ENCODE data around the gene BCAS1.

BCAS1 gene

DNA sequence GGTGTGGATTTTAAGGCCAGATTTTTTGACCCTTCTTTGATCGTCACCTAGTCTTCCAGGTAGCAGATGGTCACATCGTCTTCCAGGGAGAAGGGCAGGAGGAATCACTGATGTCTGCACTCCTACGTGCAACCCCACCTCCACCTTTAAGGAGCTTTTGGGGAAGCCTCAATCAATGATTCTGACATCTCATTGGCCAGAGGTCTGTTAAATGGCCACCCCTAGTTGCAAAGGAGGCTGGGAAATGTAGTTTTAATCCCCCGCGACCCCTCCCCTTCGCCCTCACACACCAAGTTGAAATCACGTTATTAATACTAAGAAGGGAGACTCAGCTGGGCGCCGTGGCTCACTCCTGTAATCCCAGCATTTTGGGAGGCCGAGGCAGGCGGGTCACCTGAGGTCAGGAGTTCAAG lies 151.4 kb downstream of the BCAS1 start:
- no peaks in the 10 kb centered on the region for H3K9me3 ChIP-seq (ENCODE audit: control insufficient read depth, insufficient read depth, low read depth, low read length)
- H3K4me1 ChIP-seq (ENCODE audit: control insufficient read depth, insufficient read depth, low read length) = 0 out of 2 replicates have a peak, but pooled peaks cover 5% of the 10 kb centered on the region
- no peaks in the 10 kb centered on the region for H3K36me3 ChIP-seq (ENCODE audit: control insufficient read depth in 2 of 2, insufficient read depth in 1 of 2, low read length in 2 of 2)
- no peak overlapping the region for H3K27ac ChIP-seq (ENCODE audit: extremely low read depth, low read depth, low read length)
- POLR2A ChIA-PET = no interaction called here
- no peak overlapping the region for H3K4me3 ChIP-seq (ENCODE audit: low read depth, low read length)
- TF ChIP-seq, protein P1, sequence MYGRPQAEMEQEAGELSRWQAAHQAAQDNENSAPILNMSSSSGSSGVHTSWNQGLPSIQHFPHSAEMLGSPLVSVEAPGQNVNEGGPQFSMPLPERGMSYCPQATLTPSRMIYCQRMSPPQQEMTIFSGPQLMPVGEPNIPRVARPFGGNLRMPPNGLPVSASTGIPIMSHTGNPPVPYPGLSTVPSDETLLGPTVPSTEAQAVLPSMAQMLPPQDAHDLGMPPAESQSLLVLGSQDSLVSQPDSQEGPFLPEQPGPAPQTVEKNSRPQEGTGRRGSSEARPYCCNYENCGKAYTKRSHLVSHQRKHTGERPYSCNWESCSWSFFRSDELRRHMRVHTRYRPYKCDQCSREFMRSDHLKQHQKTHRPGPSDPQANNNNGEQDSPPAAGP (tag by site-specific recombination; IDR thresholded peaks at IDR 0.05) = no peak
- peak; percentile 96 for TF ChIP-seq ZBTB17 (tag by site-specific recombination; IDR thresholded peaks at IDR 0.05)
- peak; percentile 47 for TF ChIP-seq ZNF335 (tag by site-specific recombination; conservative IDR thresholded peaks at IDR 0.05)
- TF ChIP-seq SP3 (tag by site-specific recombination; IDR thresholded peaks at IDR 0.05) = 0 out of 2 replicates have a peak, but pooled peaks have one; percentile 8
- no peak for TF ChIP-seq ZNF791 (tag by site-specific recombination; IDR thresholded peaks at IDR 0.05)
- no peak for TF ChIP-seq ZNF624 (tag by site-specific recombination; IDR thresholded peaks at IDR 0.05)
- no peak for TF ChIP-seq HOXA7 (CRISPR knock-in tag; IDR thresholded peaks at IDR 0.05; ENCODE audit: borderline replicate concordance)
- TF ChIP-seq, protein P2, sequence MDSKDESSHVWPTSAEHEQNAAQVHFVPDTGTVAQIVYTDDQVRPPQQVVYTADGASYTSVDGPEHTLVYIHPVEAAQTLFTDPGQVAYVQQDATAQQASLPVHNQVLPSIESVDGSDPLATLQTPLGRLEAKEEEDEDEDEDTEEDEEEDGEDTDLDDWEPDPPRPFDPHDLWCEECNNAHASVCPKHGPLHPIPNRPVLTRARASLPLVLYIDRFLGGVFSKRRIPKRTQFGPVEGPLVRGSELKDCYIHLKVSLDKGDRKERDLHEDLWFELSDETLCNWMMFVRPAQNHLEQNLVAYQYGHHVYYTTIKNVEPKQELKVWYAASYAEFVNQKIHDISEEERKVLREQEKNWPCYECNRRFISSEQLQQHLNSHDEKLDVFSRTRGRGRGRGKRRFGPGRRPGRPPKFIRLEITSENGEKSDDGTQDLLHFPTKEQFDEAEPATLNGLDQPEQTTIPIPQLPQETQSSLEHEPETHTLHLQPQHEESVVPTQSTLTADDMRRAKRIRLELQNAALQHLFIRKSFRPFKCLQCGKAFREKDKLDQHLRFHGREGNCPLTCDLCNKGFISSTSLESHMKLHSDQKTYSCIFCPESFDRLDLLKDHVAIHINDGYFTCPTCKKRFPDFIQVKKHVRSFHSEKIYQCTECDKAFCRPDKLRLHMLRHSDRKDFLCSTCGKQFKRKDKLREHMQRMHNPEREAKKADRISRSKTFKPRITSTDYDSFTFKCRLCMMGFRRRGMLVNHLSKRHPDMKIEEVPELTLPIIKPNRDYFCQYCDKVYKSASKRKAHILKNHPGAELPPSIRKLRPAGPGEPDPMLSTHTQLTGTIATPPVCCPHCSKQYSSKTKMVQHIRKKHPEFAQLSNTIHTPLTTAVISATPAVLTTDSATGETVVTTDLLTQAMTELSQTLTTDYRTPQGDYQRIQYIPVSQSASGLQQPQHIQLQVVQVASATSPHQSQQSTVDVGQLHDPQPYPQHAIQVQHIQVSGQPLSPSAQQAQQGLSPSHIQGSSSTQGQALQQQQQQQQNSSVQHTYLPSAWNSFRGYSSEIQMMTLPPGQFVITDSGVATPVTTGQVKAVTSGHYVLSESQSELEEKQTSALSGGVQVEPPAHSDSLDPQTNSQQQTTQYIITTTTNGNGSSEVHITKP (tag by site-specific recombination; IDR thresholded peaks at IDR 0.05) = peak; percentile 75
- TF ChIP-seq, protein P3, sequence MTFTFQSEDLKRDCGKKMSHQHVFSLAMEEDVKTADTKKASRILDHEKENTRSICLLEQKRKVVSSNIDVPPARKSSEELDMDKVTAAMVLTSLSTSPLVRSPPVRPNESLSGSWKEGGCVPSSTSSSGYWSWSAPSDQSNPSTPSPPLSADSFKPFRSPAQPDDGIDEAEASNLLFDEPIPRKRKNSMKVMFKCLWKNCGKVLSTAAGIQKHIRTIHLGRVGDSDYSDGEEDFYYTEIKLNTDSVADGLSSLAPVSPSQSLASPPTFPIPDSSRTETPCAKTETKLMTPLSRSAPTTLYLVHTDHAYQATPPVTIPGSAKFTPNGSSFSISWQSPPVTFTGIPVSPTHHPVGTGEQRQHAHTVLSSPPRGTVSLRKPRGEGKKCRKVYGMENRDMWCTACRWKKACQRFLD (tag by site-specific recombination; IDR thresholded peaks at IDR 0.05) = no peak
- TF ChIP-seq, protein P4, sequence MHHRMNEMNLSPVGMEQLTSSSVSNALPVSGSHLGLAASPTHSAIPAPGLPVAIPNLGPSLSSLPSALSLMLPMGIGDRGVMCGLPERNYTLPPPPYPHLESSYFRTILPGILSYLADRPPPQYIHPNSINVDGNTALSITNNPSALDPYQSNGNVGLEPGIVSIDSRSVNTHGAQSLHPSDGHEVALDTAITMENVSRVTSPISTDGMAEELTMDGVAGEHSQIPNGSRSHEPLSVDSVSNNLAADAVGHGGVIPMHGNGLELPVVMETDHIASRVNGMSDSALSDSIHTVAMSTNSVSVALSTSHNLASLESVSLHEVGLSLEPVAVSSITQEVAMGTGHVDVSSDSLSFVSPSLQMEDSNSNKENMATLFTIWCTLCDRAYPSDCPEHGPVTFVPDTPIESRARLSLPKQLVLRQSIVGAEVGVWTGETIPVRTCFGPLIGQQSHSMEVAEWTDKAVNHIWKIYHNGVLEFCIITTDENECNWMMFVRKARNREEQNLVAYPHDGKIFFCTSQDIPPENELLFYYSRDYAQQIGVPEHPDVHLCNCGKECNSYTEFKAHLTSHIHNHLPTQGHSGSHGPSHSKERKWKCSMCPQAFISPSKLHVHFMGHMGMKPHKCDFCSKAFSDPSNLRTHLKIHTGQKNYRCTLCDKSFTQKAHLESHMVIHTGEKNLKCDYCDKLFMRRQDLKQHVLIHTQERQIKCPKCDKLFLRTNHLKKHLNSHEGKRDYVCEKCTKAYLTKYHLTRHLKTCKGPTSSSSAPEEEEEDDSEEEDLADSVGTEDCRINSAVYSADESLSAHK (tag by site-specific recombination; IDR thresholded peaks at IDR 0.05) = no peak
- TF ChIP-seq ZNF473 (tag by site-specific recombination; IDR thresholded peaks at IDR 0.05) = no peak
- TF ChIP-seq, protein P5, sequence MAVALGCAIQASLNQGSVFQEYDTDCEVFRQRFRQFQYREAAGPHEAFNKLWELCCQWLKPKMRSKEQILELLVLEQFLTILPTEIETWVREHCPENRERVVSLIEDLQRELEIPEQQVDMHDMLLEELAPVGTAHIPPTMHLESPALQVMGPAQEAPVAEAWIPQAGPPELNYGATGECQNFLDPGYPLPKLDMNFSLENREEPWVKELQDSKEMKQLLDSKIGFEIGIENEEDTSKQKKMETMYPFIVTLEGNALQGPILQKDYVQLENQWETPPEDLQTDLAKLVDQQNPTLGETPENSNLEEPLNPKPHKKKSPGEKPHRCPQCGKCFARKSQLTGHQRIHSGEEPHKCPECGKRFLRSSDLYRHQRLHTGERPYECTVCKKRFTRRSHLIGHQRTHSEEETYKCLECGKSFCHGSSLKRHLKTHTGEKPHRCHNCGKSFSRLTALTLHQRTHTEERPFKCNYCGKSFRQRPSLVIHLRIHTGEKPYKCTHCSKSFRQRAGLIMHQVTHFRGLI (tag by site-specific recombination; IDR thresholded peaks at IDR 0.05) = no peak
- TF ChIP-seq ZNF664 (tag by site-specific recombination; IDR thresholded peaks at IDR 0.05) = no peak
- TF ChIP-seq ZNF324 (tag by site-specific recombination; IDR thresholded peaks at IDR 0.05) = no peak
- no peak for TF ChIP-seq ZSCAN16 (tag by site-specific recombination; IDR thresholded peaks at IDR 0.05)
- no peak for TF ChIP-seq ZFHX2 (tag by site-specific recombination; conservative IDR thresholded peaks at IDR 0.05)
- TF ChIP-seq ZNF529 (tag by site-specific recombination; IDR thresholded peaks at IDR 0.05; ENCODE audit: insufficient replicate concordance) = no peak
- CTCF ChIA-PET = interaction anchor here (1.1 kb wide), 1 partner anchor 16 kb away, joined by 3 read pairs; no protein-coding TSS in a partner anchor

Measured in HEK293 (cell line).